Fibroblast of pulmonary artery (primary cell): ENCODE results near the gene CUL3.

Source experiments
- DNase-seq: peaks from one replicate; pipeline ENCODE4 v3.0.0-alpha.2; 2010; ENCODE audit warnings: low read depth
- H3K4me3 ChIP-seq: replicated peaks from 2 replicates; pipeline ENCODE4 v1.5.1; 2011; ENCODE audit warnings: low read depth, mild to moderate bottlenecking, control low read depth, low read length, moderate library complexity
- CTCF ChIP-seq: IDR thresholded peaks from 2 replicates; pipeline ENCODE4 v1.5.1; 2011; ENCODE audit warnings: mild to moderate bottlenecking, control low read depth, low read length, inconsistent platforms; ENCODE audit errors: missing control alignments

CUL3 gene

GRCh38 chr2:224570328-224570993, 14.7 kb downstream of the CUL3 start:
- peak; percentile 59 for DNase-seq
- no peak for TF ChIP-seq CTCF
- no peak overlapping the region for H3K4me3 ChIP-seq

- no peak for TF ChIP-seq CTCF
- no peak overlapping the region for H3K4me3 ChIP-seq
- DNase-seq = no peak
Observed at GRCh38 chr2:224569654-224570053, 15.5 kb downstream of the CUL3 start.

- DNase-seq = no peak
- H3K4me3 ChIP-seq = no peak overlapping the region
- TF ChIP-seq CTCF = no peak
Observed at GRCh38 chr2:224565452-224566035, 19.6 kb downstream of the CUL3 start.

GRCh38 chr2:224563537-224563936, 21.6 kb downstream of the CUL3 start:
- no peak for DNase-seq
- no peak overlapping the region for H3K4me3 ChIP-seq
- TF ChIP-seq CTCF = no peak

GRCh38 chr2:224562831-224563230, 22.3 kb downstream of the CUL3 start:
- no peak for TF ChIP-seq CTCF
- no peak overlapping the region for H3K4me3 ChIP-seq
- DNase-seq = no peak

GRCh38 chr2:224561234-224562005, 23.7 kb downstream of the CUL3 start:
- no peak for TF ChIP-seq CTCF
- no peak for DNase-seq
- no peak overlapping the region for H3K4me3 ChIP-seq
